Neural progenitor cell (in vitro differentiated cells): Measurements from ENCODE around the gene OR2B2. TPM values are rescaled to one million over a fixed set of nuclear protein-coding genes. Genes with fewer than 3 reads are reported as not detected.
A peak's percentile ranks its signal among the peaks of the same experiment; 100 is the strongest.

Experiments used
- DNase-seq: peaks from one replicate; pipeline ENCODE4 v3.0.0-alpha.2; 2016; ENCODE audit warnings: low spot score
- H2AFZ ChIP-seq: fragments of 200-600 bp; sonication (generic); replicated peaks from 2 replicates; pipeline ENCODE4 v1.6.1; 2016; ENCODE audit warnings: antibody characterized with exemption
- H3F3A ChIP-seq: fragments of 200-600 bp; sonication (generic); 2 replicates; pipeline ENCODE4 v1.6.1; 2016; ENCODE audit warnings: antibody characterized with exemption, low read depth
- H3K27ac ChIP-seq: fragments of 200-600 bp; sonication (generic); 2 replicates; pipeline ENCODE4 v1.5.1; 2016; ENCODE audit warnings: mild to moderate bottlenecking
- H3K27me3 ChIP-seq: fragments of 200-600 bp; sonication (generic); 2 replicates; pipeline ENCODE4 v1.6.1; 2016; ENCODE audit warnings: mild to moderate bottlenecking, moderate library complexity
- H3K36me3 ChIP-seq: fragments of 200-600 bp; sonication (generic); 2 replicates; pipeline ENCODE4 v1.5.1; 2016
- H3K4me1 ChIP-seq: fragments of 200-600 bp; sonication (generic); 2 replicates; pipeline ENCODE4 v1.6.1; 2016; ENCODE audit warnings: mixed run types
- H3K4me2 ChIP-seq: fragments of 200-600 bp; sonication (generic); 2 replicates; pipeline ENCODE4 v1.6.1; 2016
- H3K4me3 ChIP-seq: fragments of 200-600 bp; sonication (generic); 2 replicates; pipeline ENCODE4 v1.5.1; 2016
- H3K79me2 ChIP-seq: fragments of 200-600 bp; sonication (generic); 2 replicates; pipeline ENCODE4 v1.6.1; 2016; ENCODE audit warnings: low read depth
- H3K9ac ChIP-seq: fragments of 200-600 bp; sonication (generic); 2 replicates; pipeline ENCODE4 v1.6.1; 2016
- H3K9me3 ChIP-seq: fragments of 200-600 bp; sonication (generic); 2 replicates; pipeline ENCODE4 v1.5.1; 2016; ENCODE audit warnings: low read depth
- H4K20me1 ChIP-seq: fragments of 200-600 bp; sonication (generic); 2 replicates; pipeline ENCODE4 v1.6.1; 2016; ENCODE audit warnings: low read depth
- H3K27ac Mint-ChIP-seq: 3 replicates; pipeline ENCODE4 v1.8.0; 2021; ENCODE audit warnings: mixed read lengths
- H3K27me3 Mint-ChIP-seq: 2 replicates; pipeline ENCODE4 v1.8.0; 2022; ENCODE audit warnings: low read depth, mild to moderate bottlenecking, inconsistent platforms, moderate library complexity, mixed read lengths; ENCODE audit not compliant: insufficient read depth
- H3K36me3 Mint-ChIP-seq: 3 replicates; pipeline ENCODE4 v1.8.0; 2021; ENCODE audit warnings: mixed read lengths
- H3K4me1 Mint-ChIP-seq: 3 replicates; pipeline ENCODE4 v1.8.0; 2021; ENCODE audit warnings: mixed read lengths
- H3K4me3 Mint-ChIP-seq: 3 replicates; pipeline ENCODE4 v1.8.0; 2021; ENCODE audit warnings: mild to moderate bottlenecking, moderate library complexity, mixed read lengths
- H3K9me3 Mint-ChIP-seq: 3 replicates; pipeline ENCODE4 v1.8.0; 2020; ENCODE audit warnings: mixed read lengths
- EZH2 ChIP-seq: fragments of 200-600 bp; sonication (generic); IDR thresholded peaks from 2 replicates; pipeline ENCODE4 v1.6.1; 2017; ENCODE audit warnings: antibody characterized with exemption, mild to moderate bottlenecking, moderate library complexity
- EZH2phosphoT487 ChIP-seq: fragments of 200-600 bp; sonication (generic); IDR thresholded peaks from 2 replicates; pipeline ENCODE4 v1.6.1; 2017; ENCODE audit warnings: antibody characterized with exemption
- small RNA-seq: library from RNA; depleted of rRNA; stranded (forward); fragments of <200 nt; gene quantifications from one replicate; pipeline ENCODE3, GENCODE V24; 2015
- total RNA-seq: library from RNA; depleted of rRNA; stranded (reverse); fragments of >200 nt; gene quantifications from 2 replicates; pipeline ENCODE4 v1.2.3, GENCODE V29; 2015; ENCODE audit warnings: low replicate concordance
- TF ChIP-seq, protein P1 (sequence below): fragments of 200-600 bp; sonication (generic); IDR thresholded peaks from 2 replicates; pipeline ENCODE4 v1.5.1; 2017; ENCODE audit warnings: antibody characterized with exemption, mild to moderate bottlenecking

OR2B2 gene
- total RNA-seq, 1 donor from 2014 or later, result not detected

DNA sequence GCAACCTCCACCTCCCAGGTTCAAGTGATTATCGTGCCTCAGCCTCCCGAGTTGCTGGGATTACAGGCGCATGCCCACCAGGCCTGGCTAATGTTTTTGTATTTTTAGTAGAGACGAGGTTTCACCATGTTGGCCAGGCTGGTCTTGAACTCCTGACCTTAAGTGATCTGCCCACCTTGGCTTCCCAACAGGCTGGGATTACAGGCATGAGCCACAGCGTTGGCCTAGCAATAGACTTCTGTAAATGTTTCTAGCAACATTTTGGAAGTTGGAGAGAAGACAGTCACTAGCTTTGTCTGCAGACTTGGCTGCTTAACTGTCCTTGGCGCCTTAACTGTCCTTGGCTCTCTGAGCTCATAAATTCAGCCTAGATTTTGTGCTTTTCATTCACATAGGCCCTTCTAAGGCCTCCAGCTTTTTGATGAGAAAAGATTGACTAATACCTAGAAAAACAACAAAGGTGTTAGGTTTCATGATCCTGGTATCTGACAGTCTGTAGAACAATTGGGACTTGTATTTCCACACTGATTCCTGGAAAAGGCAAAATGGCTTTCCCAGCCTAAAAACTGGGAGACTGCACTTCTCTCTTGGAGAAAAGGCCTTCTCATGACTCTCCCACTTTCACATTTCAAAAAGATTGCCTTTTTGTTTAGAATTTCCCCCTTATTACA lies 49.7 kb downstream of the OR2B2 start:
- H3K4me3 Mint-ChIP-seq, result no peak overlapping the region
- no peak overlapping the region for H2AFZ ChIP-seq
- no peak overlapping the region for H3K4me3 ChIP-seq
- no peaks in the 10 kb centered on the region for H3K9me3 ChIP-seq
- H3K9ac ChIP-seq, result no peak overlapping the region
- no peaks in the 10 kb centered on the region for H3K4me1 ChIP-seq
- H3K4me1 Mint-ChIP-seq, result peaks cover 7% of the 10 kb centered on the region
- H3K27ac ChIP-seq, result no peak overlapping the region
- peaks cover 7% of the 10 kb centered on the region for H4K20me1 ChIP-seq
- H3K79me2 ChIP-seq, result no peaks in the 10 kb centered on the region
- TF ChIP-seq EZH2 (no peak), EZH2phosphoT487 (no peak)
- TF ChIP-seq, protein P1, sequence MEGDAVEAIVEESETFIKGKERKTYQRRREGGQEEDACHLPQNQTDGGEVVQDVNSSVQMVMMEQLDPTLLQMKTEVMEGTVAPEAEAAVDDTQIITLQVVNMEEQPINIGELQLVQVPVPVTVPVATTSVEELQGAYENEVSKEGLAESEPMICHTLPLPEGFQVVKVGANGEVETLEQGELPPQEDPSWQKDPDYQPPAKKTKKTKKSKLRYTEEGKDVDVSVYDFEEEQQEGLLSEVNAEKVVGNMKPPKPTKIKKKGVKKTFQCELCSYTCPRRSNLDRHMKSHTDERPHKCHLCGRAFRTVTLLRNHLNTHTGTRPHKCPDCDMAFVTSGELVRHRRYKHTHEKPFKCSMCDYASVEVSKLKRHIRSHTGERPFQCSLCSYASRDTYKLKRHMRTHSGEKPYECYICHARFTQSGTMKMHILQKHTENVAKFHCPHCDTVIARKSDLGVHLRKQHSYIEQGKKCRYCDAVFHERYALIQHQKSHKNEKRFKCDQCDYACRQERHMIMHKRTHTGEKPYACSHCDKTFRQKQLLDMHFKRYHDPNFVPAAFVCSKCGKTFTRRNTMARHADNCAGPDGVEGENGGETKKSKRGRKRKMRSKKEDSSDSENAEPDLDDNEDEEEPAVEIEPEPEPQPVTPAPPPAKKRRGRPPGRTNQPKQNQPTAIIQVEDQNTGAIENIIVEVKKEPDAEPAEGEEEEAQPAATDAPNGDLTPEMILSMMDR, result no peak
- H3F3A ChIP-seq, result peaks cover 23% of the 10 kb centered on the region
- H3K9me3 Mint-ChIP-seq, result peaks cover 19% of the 10 kb centered on the region
- no peak for DNase-seq
- H3K36me3 ChIP-seq, result no peaks in the 10 kb centered on the region
- H3K4me2 ChIP-seq, result no peak overlapping the region
- no peak overlapping the region for H3K27ac Mint-ChIP-seq
- no peaks in the 10 kb centered on the region for H3K27me3 ChIP-seq
- peaks cover 13% of the 10 kb centered on the region for H3K27me3 Mint-ChIP-seq
- H3K36me3 Mint-ChIP-seq, result peaks cover 6% of the 10 kb centered on the region

DNA sequence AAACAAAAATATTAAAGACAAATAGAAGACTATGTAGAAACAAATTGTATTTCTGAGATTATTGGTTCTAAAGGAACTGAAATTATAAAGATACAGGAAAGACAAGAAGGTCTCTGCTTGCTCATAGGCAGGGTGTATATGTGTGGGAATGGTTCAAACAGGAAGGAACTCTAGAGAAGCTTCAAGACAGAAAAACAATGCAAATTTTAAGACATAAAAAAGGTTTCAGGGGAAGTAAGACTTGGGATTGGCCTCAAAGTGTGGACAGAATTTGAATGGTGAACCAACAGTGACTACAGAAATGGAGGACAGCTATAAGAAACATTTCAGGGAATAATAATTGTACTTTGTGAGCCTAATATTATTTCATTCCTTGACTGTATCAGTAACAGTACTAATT lies 50.3 kb downstream of the OR2B2 start:
- H3K27ac ChIP-seq, result no peak overlapping the region
- peak overlapping the region; percentile 10 for H3K27ac Mint-ChIP-seq
- peaks cover 19% of the 10 kb centered on the region for H3K9me3 Mint-ChIP-seq

DNA sequence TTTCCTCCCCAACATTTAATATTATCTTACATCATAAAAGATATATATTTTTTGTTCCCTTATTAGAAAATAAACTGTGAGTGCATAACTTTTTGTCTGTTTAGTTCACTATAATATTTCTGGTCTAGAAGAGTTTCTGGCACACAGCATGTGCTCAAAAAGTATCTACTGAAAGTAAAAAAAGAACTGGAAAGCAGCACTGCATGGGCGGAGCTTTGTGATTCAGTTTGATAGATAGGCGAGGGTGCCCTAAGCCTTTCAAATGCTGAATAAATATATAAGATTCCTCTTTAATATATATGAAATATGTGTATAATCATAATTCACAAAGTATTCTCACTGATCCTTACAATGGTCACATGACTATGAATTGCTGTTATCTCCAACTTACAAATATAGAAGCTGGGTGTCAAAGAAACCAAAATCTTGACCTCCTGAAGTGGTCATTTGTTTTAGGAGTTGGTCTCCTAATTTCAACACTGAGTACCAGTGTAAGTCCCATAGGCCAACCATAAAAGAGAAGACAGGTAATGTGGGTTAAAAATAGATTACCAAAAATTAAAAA lies 50.8 kb downstream of the OR2B2 start:
- Histone ChIP-seq H3K4me2 (no peak overlapping the region), H3K79me2 (no peaks in the 10 kb centered on the region), H4K20me1 (no peaks in the 10 kb centered on the region), H3K27me3 (no peaks in the 10 kb centered on the region), H3K9me3 (no peaks in the 10 kb centered on the region), H3K36me3 (no peaks in the 10 kb centered on the region), H2AFZ (no peak overlapping the region), H3K27ac (no peak overlapping the region), H3K9ac (no peak overlapping the region), H3K4me1 (no peaks in the 10 kb centered on the region), H3K4me3 (no peak overlapping the region), H3F3A (peaks cover 13% of the 10 kb centered on the region)
- peaks cover 6% of the 10 kb centered on the region for H3K36me3 Mint-ChIP-seq
- TF ChIP-seq EZH2 (no peak), EZH2phosphoT487 (no peak)
- TF ChIP-seq, protein P1, result no peak
- no peak overlapping the region for H3K4me3 Mint-ChIP-seq
- peaks cover 13% of the 10 kb centered on the region for H3K27me3 Mint-ChIP-seq
- peaks cover 19% of the 10 kb centered on the region for H3K9me3 Mint-ChIP-seq
- no peak for DNase-seq
- no peak overlapping the region for H3K27ac Mint-ChIP-seq
- H3K4me1 Mint-ChIP-seq, result peaks cover 4% of the 10 kb centered on the region

More for the DNA sequence above, 50.3 kb downstream of the OR2B2 start:
- Mint-ChIP-seq H3K27me3 (peaks cover 13% of the 10 kb centered on the region), H3K36me3 (peaks cover 6% of the 10 kb centered on the region), H3K4me1 (peaks cover 7% of the 10 kb centered on the region), H3K4me3 (no peak overlapping the region)
- Histone ChIP-seq H3K4me2 (no peak overlapping the region), H3K36me3 (no peaks in the 10 kb centered on the region), H4K20me1 (peaks cover 5% of the 10 kb centered on the region), H3F3A (peaks cover 18% of the 10 kb centered on the region), H3K4me3 (no peak overlapping the region), H3K9me3 (no peaks in the 10 kb centered on the region), H3K27me3 (no peaks in the 10 kb centered on the region), H3K4me1 (no peaks in the 10 kb centered on the region), H3K9ac (no peak overlapping the region), H2AFZ (no peak overlapping the region), H3K79me2 (no peaks in the 10 kb centered on the region)
- DNase-seq, result no peak
- no peak for TF ChIP-seq EZH2phosphoT487

Small RNAs within 50 kb of the gene (small RNA-seq; reads per million reads assigned to genes)
- not detected for gene RNU7-26P

Other genes with a start within 250 kb of the OR2B2 start
- gene OR2B6, start 44.8 kb upstream of the OR2B2 start, total RNA-seq, result 0.22 TPM in 1 of 2 replicates, not detected in the other
- gene ZNF165, start 168.2 kb upstream of the OR2B2 start, total RNA-seq, result 1.9 and 2.1 TPM in 2 replicates
- 8.4 and 17.7 TPM in 2 replicates for gene ZSCAN16, start 212.2 kb upstream of the OR2B2 start, total RNA-seq
- 42.7 and 43.1 TPM in 2 replicates for gene ZKSCAN8, start 229.5 kb upstream of the OR2B2 start, total RNA-seq